ENCODE measurements around the gene ADAMTS2. TPM values are rescaled to one million over a fixed set of nuclear protein-coding genes. Genes with fewer than 3 reads are reported as not detected.

ADAMTS2 gene
- total and polyA plus RNA-seq, 2 of the 8 experiments (the other 6 are each of a cell fraction or from before 2014, with no cell fraction given) = 6.6 to 7.3 TPM

DNA sequence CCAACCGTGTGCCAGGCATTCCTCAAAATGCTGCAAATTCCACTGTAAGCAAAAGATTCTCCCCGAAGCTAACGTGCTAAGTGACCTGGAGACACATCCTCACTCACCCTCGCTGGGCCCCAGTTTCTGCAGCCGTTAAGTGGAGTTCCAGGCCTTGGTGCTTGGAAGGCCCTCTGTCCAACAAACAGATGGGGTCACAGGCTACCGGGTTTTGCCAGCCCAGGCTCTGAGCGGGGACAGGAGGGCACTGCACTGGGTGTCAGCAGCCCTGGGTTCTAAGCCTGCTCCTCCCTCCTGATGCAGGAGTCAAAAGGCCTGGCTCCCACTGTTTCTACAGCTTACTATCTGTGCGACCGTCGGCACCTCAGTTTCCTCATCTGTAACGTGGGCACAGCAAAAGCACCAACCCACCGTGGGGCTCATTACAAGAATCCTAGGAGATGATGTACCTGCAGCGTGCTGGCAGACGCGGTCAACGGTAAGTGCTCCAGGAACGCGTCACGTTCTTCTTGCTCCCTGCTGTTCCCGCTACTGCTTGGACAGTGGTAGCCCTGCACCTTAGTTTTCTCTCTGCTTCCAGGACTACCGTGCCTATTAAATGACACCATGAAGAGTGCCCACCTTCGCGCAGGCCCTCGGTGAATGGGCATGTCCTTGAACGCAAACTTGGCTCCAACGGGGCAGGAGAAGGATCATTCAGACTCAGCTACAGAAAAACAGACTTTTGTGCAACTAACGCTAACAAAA, 84.8 kb downstream of the ADAMTS2 start:
- H2BK12ac ChIP-seq (ENCODE audit: low read depth, low read length) = no peak overlapping the region
- DNase-seq (ENCODE audit: low read depth in 1 of 2, low spot score in 2 of 2) = peak in 1 of 2 experiments; percentile 31
- no peaks in the 10 kb centered on the region for H3K79me2 ChIP-seq (ENCODE audit: control insufficient read depth in 1 of 2, insufficient read depth in 2 of 2, low read length in 2 of 2)
- no peak overlapping the region for H4K8ac ChIP-seq (ENCODE audit: extremely low read depth, insufficient read depth, low read length)
- no peaks in the 10 kb centered on the region for H3K27me3 ChIP-seq (replicated peaks in 1 of 4; ENCODE audit: control insufficient read depth in 3 of 4, extremely low read depth in 1 of 4, insufficient read depth in 3 of 4, low read length in 3 of 4)
- H3K56ac ChIP-seq (replicated peaks; ENCODE audit: insufficient read length, low read depth, low read length) = no peak overlapping the region
- H2BK5ac ChIP-seq (ENCODE audit: low read depth, low read length) = no peak overlapping the region
- no peak for TF ChIP-seq BCL11A (IDR thresholded peaks at IDR 0.05; ENCODE audit: low read depth in 2 of 2, low read length in 2 of 2)
- no peak for TF ChIP-seq TAF1 (IDR thresholded peaks at IDR 0.05; ENCODE audit: low read depth, low read length)
- no peak for TF ChIP-seq JUND (IDR thresholded peaks at IDR 0.05; ENCODE audit: low read length)
- no peak for TF ChIP-seq POLR2AphosphoS5 (IDR thresholded peaks at IDR 0.05; ENCODE audit: low read depth, low read length)
- no peak for TF ChIP-seq NANOG (IDR thresholded peaks at IDR 0.05; ENCODE audit: insufficient read depth, low read depth, low read length, poor library complexity, severe bottlenecking)
- no peaks in the 10 kb centered on the region for H3K36me3 ChIP-seq (ENCODE audit: control insufficient read depth in 2 of 4, insufficient read depth in 4 of 4, low read length in 3 of 4)
- no peak overlapping the region for H3K4ac ChIP-seq (replicated peaks; ENCODE audit: insufficient read length, low read depth, low read length)
- no peak overlapping the region for H2BK15ac ChIP-seq (ENCODE audit: low read length)
- no peak overlapping the region for H3K14ac ChIP-seq (ENCODE audit: insufficient read length)
- no peaks in the 10 kb centered on the region for H3K9me3 ChIP-seq (ENCODE audit: insufficient read depth in 2 of 2, low read depth in 1 of 2, low read length in 1 of 2)
- H3K23ac ChIP-seq (ENCODE audit: insufficient read length) = no peak overlapping the region
- no peak overlapping the region for H3K18ac ChIP-seq (ENCODE audit: extremely low read depth, low read length)
- FAIRE-seq = no peak
- WGBS, 2 experiments (ENCODE audit: extremely low coverage in 1 of 2, insufficient coverage in 1 of 2, insufficient read length in 1 of 2, insufficient replicate concordance in 2 of 2, low coverage in 1 of 2, low lambda C conversion rate in 2 of 2, missing lambda C conversion rate in 1 of 2) = 91% methylated on average over 27 of the region's 27 CpGs; no CpG with 5 or more reads in 1 of the 2 experiments
- no peak overlapping the region for H2BK120ac ChIP-seq (replicated peaks; ENCODE audit: low read depth, low read length)
- no peak overlapping the region for H2BK20ac ChIP-seq (ENCODE audit: low read length)
- ChIA-PET CTCF (ENCODE audit: partially characterized antibody) (interaction anchor here (0.7 to 8.3 kb wide), 30 partner anchors 11 to 503 kb away, joined by 3 to 94 read pairs (median 4); no protein-coding TSS in a partner anchor), POLR2A (ENCODE audit: partially characterized antibody) (interaction anchor here (1.0 to 1.5 kb wide), 2 partner anchors 9 to 15 kb away, joined by 3 read pairs; no protein-coding TSS in a partner anchor)
- no peaks in the 10 kb centered on the region for H4K20me1 ChIP-seq (replicated peaks in 1 of 2; ENCODE audit: control insufficient read depth in 1 of 2, insufficient read depth in 2 of 2, low read length in 2 of 2)
- peak overlapping the region; percentile 26 for H4K91ac ChIP-seq (replicated peaks; ENCODE audit: insufficient read length, low read length)
- H3K4me1 ChIP-seq (replicated peaks in 1 of 4; ENCODE audit: control insufficient read depth in 3 of 4, insufficient read depth in 4 of 4, low read length in 3 of 4) = peaks cover 0 to 10% (median 6%) of the 10 kb centered on the region in 4 experiments; a peak in 5 of 7 replicates
- no peak overlapping the region for H3K4me2 ChIP-seq (ENCODE audit: insufficient read depth in 1 of 2, low read depth in 2 of 2, low read length in 2 of 2)
- H3K79me1 ChIP-seq (ENCODE audit: low read depth, low read length) = no peaks in the 10 kb centered on the region
- H3K27ac ChIP-seq (ENCODE audit: low read depth, low read length) = no peak overlapping the region
- no peak overlapping the region for H3K4me3 ChIP-seq (ENCODE audit: extremely low read depth in 1 of 4, insufficient read depth in 2 of 4, low read depth in 3 of 4, low read length in 4 of 4)
- no peak overlapping the region for H4K5ac ChIP-seq (ENCODE audit: insufficient read length, low read depth, low read length)
- H2AK5ac ChIP-seq (ENCODE audit: low read depth, low read length) = no peak overlapping the region
- no peak overlapping the region for H2AFZ ChIP-seq (ENCODE audit: low read length)
- H3K23me2 ChIP-seq (ENCODE audit: low read depth, low read length) = no peaks in the 10 kb centered on the region
- H3K9ac ChIP-seq (replicated peaks in 1 of 4; ENCODE audit: extremely low read depth in 1 of 4, low read depth in 3 of 4, low read length in 3 of 4) = no peak overlapping the region
